GM21825 (cell line): Measurements from ENCODE around the gene PTPN1.
A peak's percentile ranks its signal among the peaks of the same experiment; 100 is the strongest.
"Not testable (repeated sequence)": the region's sequence is repeated elsewhere in the genome, so short reads cannot be mapped to it uniquely, and the experiment has no call there.

Source experiments
- ATAC-seq: cut with Tn5 transposase; IDR thresholded peaks from one replicate; pipeline ENCODE4 v1.9.1; 2021; ENCODE audit warnings: mild to moderate bottlenecking, moderate library complexity; ENCODE audit not compliant: unreplicated experiment

Gene PTPN1

DNA sequence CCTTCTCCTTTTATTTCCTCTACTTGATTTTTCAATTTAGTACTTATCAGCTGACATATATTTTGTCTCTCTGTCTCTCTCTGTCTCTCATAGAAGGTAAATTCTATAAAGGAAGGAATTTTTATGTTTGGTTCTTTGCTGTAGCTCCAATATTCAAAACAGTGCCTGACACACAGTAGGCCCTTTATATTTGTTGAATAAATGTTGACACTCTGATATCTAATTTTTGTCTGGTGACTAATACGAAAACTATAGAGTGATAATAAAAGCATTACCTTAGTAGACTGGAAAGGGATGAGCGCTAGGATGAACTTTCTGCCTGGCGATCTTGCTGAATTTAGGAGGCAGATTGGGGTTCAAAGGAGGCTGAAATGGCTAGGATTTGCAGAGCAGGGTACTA is 42.8 kb downstream of the PTPN1 start:
- ATAC-seq = no peak

DNA sequence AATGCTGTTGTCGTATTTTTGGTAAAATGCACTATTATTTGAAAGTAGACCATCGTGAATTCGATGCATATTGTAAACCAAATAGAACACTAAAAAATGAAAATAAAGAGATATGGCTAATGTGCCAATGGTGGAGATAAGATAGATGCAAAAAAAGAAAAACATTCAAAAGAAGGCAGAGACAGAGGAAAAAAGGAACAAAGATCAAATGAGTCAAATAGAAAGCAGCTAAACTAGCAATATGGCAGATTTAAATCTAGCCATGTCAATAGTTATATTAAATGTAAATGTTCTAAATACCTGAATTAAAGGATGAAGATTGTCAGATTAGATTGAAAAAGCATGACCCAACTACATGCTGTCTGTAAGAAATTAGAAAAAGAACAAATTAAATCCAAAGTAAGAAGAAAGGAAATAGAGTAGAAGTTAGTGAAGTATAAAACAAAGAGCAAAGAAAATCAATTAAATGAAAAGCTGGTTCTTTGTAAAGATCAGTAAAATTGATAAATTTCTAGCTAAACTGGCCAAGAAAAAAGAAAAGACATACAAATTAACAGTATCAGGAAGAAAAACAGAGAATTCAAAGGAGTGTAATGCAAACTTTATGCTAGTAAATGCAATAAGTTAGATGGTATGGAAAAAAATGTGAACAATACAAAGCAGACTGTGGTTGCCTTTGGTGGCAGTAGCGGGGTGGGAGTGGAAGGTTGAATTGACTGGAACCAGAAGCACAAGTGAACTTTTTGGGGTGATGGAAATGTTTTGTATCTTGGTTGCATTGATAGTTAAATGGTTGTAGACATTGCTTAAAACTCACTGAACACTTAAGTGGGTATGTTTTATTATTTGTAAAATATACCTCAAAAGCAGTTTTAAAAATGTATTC is 44.8 kb downstream of the PTPN1 start:
- ATAC-seq = no peak

DNA sequence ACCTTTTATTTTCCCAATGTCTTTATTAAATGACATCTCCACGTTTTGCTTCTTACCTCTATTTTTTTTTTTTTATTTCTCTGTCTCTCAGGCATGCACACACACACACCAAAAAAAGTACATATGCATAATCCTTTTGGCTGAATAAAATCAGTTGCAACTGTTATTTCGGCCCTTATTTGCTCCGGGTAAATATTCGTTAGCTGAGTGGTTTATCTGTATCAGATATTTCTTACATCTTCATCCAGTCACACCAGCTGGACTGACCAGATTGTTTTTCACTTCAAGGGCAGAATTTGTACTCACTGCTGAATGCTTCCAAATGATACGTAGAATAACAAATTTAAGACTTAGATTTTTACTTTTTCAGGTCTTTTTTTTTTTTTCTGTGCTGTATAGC is 45.5 kb downstream of the PTPN1 start:
- no peak for ATAC-seq

DNA sequence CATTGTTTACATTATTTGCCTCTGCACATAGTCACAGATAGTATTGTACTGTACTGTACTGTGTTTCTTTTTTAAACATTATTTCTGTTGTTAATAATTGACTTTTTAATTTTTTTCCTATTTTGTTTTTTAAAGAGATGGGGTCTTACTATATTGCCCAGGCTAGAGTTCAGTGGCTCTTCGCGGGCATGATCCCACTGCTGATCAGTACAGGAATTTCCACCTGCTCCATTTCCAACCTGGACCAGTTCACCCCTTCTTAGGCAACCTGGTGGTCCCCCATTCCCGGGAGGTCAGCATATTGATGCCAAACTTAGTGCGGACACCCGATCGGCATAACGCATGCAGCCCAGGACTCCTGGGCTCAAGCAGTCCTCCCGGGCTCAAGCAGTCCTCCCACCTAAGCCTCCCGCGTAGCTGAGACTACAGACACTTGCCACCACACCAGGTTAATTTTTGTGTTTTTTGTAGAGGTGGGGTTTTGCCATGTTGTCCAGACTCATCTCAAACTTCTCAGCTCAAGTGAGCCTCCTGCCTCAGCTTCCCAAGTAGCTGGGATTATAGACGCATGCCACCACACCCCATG is 47.5 kb downstream of the PTPN1 start:
- ATAC-seq = no peak

DNA sequence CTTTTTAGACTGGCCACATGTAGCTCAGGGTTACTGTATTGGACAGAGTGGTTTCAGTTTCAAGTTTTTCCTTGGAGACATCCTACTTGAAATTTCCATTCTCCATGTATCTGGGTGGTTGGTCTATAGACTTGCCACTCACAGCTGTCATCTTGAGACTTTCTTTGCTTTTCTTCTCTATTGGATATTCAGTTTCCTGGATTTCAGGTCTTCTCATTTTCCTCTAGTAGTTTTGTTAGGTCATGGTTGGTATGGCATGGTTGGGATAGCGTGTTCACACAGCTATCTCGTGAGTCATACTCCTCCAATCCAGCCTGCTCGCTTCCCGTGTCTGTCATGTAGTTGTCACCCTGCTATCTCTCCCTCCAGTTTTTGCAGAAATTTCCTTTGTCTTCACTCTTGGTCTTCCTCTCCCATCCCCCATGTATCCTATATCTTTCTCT is 48.3 kb downstream of the PTPN1 start:
- ATAC-seq = no peak

DNA sequence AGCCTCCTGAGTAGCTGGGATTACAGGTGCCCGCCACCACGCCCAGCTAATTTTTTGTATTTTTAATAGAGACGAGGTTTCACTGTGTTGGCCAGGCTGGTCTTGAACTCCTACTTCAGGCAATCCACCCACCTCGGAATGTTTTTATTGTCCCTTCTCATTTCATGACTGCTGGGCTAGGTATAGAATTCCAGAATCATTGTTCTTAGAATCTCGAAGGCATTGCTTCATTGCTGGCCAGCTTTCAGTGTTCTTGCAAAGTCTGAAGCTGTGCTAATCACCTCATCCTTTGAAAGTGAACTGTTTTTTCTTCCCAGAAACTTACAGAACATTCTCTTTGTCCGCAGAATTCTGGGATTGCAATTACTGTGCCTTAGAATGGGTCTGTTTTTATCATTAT is 49.0 kb downstream of the PTPN1 start:
- no peak for ATAC-seq

DNA sequence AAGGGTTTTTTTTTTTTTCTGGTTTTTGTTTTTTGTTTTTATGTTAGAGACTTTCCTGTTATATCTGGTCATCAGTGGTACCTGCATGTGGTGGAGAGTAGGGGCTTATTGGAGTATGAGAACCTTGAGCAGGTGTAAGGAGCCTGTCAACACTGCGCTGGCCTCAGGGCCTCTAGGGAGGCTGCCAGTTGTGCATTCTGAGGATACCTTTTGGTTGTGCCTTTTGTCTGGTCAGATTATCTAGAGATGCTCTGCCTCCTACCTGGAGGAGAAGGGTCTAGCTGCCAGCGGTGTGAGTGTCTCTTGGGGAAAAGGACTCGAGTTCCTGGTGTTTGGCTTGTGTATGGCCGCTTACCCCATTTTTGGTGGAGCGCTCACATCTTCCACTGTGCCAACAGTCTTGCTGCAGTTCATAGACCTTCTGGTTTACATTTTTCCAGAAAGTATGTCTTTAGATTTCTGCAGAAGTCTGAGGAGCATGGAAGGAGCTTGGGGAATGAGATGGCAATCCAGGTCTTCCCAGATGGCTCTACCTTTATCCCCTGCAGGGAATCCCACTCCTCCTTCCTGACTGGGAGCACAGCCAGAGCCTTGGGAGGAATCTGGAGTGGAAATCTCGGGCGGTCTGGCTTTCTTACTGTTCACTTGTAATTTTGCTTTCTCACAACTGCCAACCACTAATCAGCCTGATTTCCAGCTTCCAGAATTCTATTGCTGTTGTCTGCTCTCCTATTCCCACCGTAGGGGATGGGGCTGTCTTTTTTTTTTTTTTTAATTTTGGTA is 49.9 kb downstream of the PTPN1 start:
- ATAC-seq = no peak

DNA sequence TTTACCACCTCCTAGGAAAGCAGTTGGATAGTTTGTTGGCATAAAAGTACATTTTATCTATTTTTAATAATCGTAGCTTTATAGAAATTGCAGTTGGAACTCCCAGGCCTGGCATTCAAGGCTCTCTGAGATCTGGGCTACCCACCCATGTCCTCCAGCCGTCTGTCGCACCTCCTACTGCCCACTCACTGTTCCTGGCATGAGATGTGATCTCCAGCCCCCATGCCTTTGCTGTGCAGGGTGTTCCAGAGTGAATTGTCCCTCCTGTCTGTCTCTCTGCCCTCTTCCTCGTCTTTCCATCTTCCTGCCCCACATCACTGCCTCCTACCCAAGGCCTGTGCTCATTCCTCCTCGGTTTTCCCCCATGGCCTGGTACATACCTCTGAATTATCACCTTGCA is 50.7 kb downstream of the PTPN1 start:
- ATAC-seq = no peak

DNA sequence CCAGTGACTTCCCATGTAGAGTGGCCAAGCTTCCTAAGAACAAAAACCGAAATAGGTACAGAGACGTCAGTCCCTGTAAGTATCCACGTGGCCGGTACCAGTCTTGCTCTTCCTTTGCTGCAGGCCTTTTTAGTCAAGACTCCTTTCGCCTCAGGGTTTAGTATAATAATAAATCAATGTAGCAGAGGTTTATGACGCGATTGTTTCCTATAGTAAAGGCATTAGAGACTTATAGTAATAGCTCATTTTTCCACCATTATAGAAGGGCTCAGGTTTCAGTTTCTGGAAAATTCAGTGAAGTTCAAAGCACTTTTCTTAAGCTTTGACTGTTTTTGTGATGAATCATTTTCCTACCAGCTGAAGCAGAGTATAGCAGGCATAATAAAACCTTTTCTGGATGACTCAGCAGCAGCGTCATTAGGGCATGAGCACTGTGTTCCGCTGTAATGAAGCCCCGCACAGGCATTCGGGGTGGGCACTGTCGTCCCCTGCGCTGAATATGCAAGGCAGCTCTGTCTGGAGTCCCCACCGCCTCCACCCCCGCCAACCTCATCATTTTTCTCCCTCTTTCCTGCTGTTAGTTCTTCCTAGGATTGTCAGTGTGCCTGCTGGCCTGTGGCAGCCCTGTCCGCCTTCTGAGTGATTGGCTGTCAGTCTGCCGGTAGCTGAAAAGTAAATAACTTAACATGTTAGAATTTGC is 51.3 kb downstream of the PTPN1 start:
- no peak for ATAC-seq

DNA sequence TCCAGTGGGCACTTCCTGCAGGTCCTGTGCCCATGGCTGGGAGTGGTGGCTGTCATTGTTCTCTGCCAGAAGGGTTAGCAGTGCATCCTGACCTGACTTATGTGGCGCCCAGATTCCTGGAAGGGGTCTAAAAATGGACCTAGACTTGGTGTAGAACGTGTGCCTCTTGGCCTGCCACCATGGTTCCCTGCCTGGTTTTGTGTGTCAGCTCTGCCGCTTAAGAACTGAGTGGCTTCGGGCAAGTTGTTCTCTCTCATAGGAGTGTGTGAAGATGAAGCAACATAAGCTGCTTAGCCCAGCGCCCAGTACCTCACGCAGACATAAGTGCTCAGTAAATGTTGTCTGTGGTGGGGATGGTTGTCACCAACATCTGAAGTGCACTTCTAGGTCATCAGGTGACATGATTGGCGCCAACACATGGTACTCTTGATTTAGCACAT is 52.1 kb downstream of the PTPN1 start:
- no peak for ATAC-seq

DNA sequence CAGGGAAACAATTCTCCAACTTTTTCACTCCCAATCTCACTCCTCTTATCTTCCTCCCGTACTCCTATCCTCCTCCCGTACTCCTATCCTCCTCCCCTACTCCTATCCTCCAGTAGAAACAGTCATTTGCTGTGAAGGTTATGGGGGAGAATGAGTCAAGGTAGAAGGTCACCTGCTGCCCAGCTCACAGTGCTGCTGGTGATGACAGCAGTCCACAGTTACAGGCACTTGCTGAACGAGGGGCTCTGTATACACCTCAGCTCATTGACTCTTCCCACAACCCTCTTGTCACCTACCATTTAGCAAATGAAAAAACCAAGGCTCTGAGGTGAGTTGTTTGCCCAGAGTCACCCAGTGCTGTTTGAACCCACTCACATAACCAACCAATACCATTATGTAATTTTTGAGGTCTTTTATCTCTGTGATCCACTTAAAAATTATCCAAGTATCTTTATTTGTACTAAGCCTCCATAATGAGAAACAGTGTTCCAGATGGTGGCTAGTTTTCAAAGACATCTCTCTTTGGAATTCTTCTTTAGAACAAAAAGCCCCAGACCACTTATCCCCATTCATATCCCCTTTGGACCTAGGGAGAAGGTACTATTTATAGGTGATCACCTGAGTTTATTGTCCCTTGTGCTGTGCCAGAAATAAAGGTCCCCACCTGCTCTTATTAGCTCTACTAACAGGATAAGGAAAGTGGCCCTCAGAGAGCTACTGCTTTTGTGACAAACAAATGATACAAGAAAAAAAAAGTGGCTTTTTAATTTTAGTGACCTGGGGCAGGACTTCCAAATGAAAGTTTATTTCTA is 53.2 kb downstream of the PTPN1 start:
- ATAC-seq = no peak

DNA sequence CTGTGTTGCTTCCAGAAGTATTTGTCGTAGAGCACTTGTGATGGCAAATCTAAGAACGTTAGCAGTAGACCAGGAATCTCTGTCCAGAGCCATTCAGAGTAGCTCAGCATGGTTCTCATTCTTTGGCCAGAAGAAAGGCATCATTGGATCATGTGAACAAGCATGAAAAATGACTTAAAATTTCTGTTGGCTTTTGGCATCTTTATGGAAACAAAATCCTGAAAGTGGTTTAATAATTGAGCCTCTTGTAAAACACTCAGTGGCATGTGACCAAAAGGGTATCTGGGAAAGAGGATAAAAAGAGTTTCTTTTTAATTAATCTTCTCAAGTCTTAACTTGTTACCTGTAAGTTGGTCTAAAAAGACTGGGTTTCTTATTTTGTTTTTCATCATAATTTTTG is 55.2 kb downstream of the PTPN1 start:
- ATAC-seq = no peak

DNA sequence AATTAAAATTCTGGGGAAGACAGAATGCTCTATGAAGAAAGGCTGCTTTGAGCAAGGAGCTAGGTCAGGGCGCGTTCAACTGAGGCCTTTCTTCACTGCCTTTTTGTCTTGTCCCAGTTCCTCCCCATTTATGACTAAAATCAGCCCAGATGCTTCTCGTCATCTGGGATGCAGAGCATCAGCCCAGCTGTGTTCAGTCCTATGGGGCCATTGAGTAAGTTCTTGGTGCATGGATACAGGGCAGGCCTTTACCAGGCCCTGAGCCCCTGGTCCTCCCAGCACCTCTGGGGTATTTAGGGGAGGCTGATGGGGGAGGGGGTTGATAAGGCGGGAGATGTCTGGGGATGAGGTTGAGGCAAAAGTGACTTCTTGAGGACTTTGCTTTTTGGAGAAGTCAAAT is 55.7 kb downstream of the PTPN1 start:
- ATAC-seq = no peak

DNA sequence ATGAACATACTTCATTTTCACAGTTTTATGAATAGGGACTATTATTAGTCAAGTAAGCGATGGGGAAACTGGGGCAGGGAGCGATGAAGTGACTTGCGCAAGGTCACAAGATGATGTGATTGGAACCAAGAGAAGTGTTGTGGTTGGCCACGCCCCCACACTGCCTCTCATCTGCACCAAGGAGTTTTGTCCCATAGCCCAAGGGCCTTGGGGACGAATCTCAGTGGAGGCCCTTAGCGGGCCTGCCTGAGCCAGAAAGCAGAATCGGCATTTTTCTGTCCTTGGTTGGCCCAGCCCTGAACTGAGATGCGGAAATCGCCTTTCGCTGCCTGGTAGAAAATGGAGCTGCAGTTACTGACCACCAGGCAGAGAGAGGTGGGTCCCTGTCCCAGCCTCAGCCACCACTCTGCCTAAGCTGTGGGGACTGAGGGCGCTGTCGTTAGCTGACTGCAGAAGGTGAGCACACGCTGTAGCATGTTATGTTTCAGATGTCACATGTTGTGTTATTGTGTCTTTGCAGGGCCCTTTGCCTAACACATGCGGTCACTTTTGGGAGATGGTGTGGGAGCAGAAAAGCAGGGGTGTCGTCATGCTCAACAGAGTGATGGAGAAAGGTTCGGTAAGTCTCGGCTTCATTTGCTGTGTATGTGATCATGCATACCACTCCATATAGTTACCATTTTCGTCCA is 57.8 kb downstream of the PTPN1 start:
- no peak for ATAC-seq

DNA sequence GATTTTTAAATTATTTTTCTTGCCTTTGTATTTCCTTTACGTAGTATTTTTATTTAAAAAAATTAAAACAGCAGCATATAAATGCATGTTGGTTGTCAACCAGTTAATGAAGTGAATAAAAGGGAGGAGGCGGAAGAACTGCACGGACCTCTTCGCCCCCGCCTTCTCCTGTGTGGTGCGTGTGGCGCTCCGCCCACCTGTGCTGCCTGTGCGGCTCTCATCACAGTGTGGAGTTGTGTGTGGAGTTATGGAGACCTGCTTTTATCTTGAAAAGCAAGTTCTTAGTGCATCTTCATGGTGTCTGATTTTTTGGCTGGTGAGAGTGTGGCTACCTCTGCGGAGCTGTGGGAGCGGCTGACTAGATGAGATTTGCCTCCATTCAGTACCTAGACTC is 58.4 kb downstream of the PTPN1 start:
- no peak for ATAC-seq

DNA sequence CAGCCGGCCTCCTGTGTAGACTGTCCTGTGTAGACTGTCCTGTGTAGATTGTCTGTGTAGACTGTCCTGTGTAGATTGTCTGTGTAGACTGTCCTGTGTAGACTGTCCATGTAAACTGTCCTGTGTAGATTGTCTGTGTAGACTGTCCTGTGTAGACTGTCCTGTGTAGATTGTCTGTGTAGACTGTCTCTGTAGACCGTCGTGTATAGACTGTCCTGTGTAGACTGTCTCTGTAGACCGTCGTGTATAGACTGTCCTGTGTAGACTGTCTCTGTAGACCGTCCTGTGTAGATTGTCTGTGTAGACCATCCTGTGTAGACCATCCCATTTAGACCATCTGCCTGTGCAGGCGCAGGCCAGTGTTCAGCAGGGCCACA is 59.3 kb downstream of the PTPN1 start:
- not testable (repeated sequence) for ATAC-seq

DNA sequence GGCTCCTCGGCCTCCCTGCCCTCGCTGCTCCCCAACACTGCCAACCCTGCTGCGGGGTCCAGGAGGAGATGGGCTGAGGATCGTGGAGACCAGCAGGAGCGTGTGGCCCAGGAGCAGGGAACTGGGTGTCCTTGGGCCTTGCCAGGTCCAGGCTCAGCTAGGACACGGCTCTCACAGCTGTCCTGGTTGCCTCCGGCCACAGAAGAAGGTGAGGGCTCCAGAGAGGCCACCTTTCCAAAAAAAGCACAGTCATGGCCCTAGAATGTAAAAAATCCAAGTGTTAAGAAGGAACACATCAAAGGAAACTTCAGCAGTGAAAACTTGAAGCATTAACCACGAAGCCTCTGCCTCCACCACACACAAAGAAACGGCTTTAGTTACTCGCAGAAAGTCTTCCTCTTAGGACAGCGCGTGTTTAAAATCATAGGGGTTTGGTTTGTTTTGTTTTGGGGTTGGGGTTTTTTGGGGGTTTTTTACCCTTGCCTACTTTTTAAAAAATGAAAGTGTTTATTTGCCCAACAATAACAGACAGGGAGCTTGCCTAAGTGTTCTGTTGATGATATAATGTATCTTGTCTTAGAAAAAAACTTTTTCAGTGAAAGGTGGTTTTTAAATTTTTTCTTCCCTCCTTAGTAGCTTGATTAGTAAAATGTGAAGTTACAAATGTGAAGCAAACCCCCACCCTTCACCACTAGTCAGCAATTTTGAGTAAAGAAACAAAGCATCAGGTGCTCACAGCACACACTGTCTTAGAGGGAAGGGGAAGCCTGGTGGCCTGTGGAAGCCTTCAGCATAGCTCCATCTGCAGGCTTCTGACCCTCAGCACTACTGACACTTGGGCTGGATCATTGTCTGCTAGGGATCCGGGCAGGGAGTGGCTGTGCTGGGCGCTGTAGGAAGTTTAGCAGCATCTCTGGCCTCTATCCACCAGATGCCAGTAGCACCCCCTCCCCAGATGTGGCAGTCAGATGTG is 60.0 kb downstream of the PTPN1 start:
- ATAC-seq = peak; percentile 67

DNA sequence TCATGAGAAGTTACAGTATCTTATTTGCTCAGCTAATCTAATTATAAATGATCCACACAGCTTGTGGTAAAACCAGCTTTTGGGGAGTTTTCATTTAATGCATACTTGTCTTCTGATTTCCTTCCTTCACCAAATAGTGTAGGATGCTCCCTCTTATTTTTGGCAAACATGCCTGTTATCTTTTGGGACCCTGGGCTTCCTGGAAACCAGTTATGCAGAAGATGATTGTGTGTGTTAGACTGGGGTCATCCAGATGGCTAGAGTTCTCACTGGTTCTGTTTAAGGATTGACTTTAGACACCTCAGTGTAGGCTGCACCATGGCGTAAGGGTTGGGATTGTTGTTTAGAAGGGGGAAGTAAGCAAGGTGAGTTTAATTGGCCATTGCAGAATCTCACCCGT is 61.3 kb downstream of the PTPN1 start:
- no peak for ATAC-seq
